Activated CD4-positive, alpha-beta T cell treated with anti-CD3 and anti-CD28 coated beads, Interleukin-2, Interleukin-4, amounts not matched to agents 100 ng/mL and 50 ng/mL, durations not matched to agents 16 hours and 8 hours (primary cell): ENCODE measurements around the gene MRGPRD.
"Not testable (repeated sequence)": the region's sequence is repeated elsewhere in the genome, so short reads cannot be mapped to it uniquely, and the experiment has no call there.

Experiments
- DNase-seq: peaks from one replicate; pipeline ENCODE4 v3.0.0-alpha.2; 2020; ENCODE audit warnings: low spot score

MRGPRD gene

DNA sequence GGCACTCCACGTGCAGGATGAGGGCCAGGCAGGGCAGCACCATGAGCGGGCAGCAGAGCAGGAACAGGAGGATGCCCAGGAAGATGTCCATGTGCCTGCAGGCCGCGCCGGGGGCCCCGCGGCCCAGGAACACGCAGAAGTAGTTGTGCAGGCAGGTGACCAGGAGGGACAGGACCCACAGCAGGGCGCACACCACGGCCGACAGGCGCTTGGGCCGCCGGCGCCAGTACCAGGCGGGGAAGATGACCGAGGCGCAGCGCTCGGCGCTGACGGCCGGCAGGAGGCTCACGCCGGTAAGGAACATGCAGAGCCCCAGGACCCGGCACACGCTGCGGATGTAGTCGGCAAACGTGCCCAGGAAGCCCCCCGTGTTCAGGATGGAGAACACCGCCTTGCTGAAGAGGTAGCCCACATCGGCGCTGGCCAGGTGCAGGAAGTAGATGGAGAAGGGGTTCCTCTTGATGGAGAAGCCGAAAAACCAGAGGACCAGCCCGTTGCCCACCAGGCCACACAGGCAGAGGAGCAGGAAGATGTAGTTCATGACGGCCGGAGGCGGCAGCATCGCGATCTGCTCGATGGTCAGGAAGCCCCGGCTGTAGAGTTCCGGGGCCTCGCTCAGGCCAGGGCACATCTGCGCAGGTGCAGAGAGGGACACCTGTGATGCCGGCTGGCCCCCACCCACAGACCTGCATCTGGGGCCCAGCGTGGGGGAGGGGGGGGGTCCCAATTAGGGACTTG is 25.0 kb upstream of the MRGPRD start:
- no peak for DNase-seq

DNA sequence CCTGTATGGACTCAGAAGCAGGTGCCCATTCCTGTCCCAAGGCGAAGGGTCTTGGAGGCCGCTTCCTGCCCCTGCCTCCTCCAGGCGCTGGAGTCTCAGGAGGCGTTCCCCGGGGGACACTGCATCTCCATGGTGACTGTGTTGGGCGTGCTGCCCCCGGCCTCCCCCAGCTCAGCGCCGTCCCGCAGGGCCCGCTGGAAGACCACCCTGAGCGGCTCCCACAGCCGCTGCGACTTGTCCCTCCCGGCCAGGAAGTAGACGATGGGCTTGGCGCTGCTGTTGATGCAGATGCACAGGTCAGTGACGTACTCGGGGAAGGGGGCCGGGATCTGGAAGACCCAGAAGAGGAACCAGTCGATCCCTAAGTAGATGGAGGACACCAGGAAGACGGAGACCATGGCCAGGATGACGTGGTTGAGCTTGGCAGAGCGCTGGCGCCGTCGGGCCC is 24.4 kb upstream of the MRGPRD start:
- no peak for DNase-seq

DNA sequence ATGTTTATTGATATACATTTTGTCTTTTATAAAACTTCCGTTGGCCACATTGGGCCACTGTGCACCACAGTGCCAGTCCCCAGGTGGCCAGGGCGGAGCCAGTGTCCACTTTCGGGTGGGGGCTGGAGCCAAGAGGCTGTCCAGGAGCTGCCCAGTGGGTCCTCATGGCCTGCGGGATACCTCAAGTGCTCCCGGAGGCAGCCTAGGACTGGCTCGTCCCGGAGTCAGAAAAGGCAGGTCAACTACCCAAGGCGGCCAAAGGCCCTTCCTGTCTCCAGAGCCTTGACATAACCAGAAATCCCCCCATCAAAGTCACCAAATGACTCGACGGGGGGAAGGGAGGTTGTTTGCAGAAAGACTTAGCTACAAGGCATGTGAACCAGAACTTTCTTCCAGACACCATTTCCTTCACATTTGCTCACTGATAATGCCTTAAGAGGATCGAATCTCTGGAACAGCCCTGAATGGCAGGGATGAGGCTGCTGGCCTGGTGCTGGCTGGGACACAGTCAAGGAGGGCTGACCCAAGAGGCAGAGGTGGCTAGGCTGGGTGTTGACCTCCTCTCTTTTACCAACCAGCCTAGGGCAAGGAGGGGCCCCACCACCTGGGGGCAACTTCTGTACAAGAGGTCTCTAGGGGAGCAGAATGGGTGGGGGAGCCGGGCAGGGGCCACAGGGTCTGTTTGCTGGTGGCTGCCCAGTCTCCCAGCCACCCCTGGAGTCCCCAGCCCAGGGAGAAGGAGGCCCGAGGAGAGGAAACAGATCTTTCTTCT is 23.8 kb upstream of the MRGPRD start:
- no peak for DNase-seq

DNA sequence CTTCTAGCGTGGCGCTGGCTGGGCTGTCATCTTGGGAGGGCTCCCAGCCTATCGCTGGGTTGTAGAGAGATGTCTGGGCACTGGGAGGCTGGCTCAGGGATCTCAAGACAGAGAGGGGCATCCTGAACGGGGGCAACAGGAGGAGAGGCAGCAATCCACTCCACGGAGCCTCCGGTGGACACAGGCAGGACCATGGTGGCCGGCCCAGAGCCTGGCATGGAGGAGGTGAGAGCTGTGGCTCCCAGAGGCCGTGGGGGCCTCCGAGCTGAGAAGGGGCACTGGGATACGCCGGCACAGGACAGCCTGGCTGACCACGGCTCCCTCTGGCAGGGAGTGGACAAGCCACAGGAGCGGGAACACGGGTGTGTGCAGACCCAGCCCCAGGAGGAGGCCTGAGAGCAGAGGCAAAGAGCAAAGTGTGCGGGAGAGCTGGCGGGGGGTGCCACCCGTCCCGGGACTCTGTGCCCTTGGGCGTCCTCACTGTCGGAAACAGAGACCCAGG is 23.1 kb upstream of the MRGPRD start:
- DNase-seq, result no peak

DNA sequence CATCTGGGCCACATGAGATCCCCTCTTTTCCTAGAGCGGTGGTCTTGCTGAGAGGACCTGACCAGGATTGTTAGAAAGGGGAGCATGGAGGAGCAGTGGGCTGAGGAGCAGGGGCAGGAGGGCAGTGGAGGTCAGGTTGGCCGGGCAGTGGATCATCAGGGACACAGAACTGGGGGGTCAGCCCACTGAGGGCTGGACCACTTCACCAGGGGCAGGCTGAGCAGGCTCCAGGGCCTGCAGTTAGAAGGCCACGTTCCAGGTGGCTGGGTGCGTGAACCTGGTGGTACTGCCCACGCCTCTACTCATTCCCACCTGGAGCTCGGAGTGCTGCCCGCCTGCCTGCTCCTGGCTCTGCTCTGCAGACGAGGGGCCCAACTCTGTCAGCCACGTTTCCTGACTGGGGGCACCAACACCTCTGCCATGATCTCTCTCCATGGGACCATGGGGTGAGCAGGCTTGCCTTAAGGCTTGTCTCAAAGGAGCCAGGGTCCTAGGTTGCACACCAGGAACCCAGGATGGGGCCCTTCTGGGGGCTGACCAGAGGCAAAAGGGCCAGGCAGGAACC is 22.6 kb upstream of the MRGPRD start:
- no peak for DNase-seq

DNA sequence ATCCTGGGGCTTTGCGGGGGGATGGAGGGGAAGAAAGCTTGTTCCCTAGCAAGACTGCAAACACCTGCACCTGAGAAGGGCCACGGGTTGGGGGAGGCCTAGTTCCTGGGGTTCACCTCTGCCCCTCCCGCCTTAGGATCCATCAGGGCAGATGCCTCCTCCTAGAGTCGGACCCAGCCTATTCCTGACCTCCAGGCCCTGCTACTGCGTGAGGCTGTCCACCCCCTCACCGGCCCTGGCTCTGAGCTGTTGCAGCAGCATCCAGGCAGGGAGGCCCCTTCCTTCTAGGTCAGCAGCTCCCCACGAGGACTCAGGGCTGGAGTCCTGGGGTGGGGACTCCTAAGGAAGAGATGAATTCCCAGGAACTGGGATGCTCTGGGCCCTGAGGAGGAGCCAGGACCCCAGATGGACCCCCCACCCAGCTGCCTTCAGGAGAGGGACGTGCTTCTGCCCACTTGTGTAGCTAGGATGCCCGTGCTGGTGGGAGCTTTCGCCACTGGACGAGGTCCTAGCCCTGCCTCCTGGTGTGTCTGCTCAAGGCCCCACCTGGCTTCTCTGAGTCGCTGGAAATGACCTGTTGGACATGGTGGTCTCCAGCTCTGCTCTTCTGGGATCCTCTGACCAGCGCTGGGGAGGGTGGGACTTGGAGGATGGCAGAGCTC is 21.9 kb upstream of the MRGPRD start:
- no peak for DNase-seq

DNA sequence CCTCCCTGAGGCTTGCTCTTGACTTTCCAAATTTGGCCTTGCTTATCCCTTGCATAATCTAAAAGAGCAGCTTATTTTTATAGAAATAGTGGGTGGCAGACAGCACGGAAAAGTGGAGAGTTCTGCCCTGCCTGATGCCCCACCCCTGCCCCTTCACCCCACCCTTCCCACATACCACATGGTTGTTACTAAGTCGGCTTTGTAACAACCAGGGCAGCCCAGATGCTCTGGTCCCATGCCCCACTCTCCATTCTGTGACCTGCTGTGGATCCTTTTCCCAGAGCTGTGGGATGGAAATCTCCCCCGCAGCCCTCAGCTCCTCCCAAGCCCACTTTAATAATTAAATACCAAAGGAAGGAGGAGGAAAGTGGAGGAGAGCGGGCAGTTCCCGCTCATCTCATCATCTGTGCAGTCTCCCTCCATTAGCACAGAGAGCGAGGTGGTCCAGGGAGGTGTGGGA is 21.4 kb upstream of the MRGPRD start:
- no peak for DNase-seq

DNA sequence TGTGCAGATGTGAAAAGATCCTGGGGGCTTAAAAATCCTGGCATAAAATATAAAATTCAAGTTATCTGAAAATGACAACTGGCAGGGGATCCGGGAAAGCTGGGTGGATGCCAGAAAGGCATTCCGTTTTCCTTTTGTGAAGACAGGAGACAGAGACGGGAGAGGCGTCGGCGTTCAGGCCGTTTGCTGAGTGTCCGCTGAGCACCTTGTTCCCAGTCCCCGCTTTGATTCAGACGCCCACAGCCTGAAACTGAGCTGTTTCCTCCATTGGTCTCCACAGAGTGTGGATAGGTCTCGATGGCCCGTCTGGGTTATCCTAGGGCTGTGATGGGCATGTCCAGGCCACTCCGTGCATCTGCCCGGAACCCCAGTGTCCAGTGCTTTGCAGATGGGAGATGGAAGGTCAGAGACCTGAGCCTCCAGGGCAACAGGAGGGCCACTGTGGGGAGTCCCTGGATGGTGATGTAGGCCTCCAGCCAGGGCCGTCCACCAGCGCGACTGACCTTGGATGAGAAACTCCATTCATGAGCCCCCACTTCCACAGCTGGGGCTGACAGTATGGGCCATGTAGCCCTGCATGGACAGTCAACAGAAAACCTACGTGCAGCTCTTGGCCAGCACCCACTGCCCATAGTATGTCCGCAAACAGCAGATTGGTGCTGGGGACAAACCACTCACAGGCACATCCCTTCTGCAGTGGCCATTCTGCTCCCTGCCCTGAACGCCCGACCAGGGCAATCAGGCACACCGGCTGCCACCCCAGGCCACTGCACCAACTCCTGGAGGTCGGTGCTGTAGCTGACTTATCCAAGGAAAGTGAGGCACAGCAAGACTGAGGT is 20.7 kb upstream of the MRGPRD start:
- no peak for DNase-seq

DNA sequence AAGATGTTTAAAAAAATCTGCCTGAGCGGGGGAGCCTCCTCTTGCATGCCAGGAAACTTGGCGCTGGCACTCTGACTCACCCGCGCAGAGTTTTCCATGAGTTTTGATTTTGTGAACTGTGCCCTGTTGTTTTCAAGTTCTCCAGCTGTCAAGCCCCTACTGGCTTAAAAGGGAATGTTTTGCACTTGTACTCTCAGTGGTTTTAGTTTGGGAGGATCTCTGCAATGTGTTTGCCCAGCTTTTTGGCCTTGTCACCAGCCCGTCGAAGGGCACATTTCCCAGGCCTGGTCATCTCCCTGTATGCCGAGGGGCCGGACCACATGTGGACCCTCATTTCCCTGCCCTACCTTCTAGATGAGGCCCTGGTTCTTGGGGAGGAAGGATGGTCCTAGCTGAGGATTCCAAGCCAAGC is 20.1 kb upstream of the MRGPRD start:
- DNase-seq, result no peak

DNA sequence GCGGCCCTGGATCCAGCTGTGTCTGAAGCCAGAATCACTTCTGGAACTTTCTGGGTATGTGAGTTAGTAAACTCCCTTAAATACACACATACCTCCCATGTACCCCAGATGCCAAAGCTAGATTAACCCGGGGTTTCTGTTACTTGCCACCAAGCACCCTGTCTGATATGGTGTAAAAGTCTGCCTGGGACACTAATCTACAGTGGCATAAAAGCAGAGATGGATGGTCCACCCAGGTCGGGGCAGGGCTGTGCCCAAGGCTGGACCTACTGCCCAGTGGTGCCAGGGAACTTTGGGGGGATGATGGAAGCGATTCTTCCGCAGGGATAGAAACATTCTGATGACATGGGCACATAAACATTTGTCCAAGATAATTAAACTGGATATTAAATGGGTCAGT is 19.6 kb upstream of the MRGPRD start:
- no peak for DNase-seq

DNA sequence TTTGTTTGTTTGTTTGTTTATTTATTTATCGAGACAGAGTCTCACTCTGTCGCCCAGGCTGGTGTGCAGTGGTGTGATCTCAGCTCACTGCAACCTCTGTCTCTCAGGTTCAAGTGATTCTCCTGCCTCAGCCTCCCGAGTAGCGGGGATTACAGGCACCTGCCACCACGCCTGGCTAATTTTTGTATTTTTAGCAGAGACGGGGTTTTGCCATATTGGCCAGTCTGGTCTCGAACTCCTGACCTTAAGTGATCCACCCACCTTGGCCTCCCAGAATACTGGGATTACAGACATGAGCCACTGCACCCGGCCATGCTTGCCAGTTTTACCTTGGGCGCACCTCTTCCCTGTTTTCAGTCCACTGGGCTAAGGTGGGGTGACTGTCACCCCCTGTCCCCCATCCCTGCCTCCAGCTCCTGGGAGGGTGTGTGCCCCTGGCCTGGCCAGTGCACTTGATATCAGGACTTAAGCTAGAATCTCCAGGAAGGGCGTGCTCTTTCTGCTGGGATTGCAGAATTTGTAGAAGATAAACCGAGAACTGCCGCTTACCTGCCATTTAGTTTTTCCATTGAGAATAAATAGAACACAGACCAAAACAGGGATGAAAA is 19.1 kb upstream of the MRGPRD start:
- DNase-seq, result not testable (repeated sequence)

DNA sequence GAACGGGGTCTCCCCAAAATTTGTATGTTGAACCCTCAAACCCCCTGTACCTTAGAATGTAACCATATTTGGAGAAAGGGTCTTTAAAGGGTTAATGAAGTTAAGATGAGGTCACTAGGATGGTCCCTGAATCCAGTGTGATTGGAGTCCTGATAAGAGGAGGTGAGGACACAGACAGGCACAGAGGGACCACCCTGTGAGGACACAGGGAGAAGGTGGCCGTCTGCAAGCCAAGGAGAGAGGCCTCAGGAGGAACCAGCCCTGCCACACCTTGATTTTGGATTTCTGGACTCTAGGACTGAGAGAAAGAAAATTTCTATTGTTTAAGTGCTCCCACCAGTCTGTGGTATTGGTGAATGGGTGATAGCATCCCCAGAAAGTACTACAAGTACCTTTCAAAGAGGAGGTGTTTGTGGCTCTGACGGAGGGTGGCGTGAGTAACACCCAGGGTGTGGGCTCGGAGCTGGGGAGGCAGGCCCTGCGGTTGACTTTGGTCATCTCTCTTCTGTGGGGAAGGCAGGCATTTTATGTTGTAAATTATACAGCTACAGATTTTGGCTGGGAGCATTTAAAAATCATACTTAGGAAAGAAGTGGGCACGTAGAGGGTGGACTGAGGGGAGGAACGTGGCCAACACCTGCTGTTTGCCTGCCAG is 18.4 kb upstream of the MRGPRD start:
- no peak for DNase-seq

DNA sequence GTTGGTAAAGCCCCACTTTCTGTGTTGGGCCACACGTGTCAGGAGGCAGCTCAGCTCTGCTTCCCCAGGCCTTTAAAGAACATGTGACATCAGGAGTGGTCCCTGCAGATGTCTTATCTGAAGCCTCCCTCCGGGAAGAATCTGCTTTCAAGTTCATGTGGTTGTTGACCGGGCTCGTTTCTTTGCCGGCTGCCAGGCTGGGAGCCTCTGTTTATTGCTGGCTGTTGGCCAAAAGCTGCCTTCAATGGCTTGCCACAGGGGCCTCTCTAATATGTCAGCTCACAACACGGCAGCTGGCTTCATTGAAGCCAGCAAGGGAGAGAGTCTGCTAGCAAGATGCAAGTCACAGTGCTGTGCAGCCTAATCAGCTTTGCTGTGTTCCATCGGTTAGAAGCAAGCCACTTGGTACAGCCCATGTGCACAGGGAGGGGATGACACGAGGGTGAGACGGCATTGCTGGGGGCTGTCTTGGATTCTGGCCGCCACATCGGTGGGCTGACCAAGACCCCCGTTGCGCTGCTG is 17.7 kb upstream of the MRGPRD start:
- DNase-seq, result no peak

DNA sequence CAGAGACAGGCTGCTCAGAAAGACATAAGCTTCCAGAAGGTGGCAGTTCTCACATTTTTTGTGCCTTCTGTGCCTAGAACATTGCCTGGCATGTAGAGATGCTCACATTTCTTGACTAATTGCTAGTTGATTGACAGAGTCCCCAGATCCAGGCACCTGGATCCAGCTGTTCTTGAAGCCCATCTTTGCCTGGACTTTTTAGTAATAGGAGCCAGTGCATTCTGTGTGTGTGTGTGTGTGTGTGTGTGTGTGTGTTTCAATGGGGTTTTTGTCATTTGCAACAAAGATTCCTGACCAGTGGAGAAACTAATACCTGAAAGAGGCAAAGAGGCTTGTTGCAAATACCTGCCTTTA is 17.2 kb upstream of the MRGPRD start:
- DNase-seq, result no peak

DNA sequence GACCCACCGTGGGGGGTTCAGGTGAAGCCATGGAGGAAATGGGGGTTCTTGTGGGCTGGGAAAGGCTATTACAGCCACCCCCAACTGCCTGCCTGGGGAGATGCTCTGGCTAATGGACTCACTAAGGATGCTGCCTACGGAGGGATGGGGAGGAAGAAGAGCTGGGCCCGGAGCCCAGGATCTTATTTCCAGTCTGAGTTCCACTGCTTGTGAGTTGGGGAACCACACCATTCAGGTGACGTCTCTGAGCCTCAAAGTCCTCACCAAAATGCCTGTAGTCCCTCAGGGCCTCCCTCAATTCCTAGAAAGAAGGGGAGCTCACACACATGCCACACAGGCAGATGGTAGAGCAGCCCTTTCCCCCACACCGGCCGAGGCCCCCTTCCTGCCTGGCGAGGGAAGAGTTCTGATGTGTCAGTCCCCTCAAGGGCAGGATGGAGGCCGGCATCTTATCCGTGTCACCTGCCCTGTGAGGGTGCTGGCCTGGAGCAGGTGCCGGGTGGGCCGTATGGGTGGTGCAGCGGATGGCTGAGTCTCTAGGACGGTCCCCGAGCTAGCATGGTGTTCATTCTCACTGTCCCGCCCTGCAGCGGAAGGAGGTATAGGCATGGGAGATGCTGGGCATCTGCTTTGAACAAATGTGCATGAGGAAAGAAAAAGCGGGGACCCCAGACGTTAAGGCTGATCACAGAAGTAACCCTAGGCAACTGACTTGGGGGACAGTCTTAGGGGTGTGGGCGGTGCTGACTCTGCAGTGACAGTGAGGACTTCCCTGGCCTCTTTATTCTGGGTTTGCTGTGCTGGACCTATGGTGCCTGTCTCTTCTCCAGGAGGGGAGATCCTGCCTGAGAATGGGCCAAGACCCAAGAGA is 16.6 kb upstream of the MRGPRD start:
- DNase-seq, result no peak

DNA sequence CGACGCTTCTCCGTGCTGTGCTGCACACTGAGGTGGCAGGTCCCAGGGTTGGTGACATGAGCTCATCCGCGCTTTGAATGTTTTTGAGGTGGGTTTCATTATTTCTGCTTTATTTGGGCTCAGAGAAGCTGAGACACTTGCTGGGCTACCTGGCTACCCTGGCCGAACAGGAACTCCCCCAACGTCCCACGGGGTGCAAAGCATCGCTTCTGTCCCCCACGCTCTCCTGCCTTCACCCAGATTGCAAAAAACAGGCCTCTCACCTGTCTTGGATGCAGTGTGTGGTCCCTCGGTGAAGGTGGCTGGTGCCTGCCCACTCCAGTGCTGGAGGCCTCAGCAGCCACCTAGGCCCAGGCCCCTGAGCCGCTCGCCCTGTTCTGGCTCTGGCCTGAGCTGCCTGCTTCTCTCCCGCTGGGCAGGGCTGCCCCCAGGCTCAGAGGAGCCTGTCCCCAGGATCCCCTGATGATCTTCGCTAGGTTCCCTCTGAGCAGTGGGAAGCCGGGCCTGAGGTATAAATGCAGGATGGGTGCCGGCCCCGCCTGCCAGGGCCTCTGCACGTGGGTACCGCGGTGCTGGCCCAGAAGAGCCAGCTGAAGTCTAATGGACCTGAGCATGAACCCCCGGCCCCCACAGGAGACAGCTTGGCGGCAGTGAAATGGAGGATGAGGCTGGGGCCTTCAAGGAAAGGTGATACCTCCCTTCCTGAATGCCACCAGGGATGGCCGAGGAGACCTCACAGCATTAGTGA is 15.8 kb upstream of the MRGPRD start:
- DNase-seq, result no peak

DNA sequence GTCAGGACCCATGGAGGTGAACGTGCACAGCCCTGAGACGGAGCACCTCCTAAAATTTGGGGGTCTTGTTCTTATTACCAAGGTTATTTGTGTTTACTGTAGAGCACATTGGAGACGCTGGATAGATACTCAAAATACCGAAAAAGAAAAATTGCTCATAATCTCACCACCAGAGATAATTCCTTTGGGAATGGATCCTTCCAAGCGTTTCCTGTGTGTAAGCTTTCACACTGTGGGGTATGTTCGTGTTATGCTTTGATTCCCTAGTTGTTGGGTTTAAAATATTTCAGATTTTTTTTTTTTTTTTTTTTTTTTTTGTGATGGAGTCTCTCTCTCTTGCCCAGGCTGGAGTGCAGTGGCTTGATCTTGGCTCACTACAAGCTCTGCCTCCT is 14.1 kb upstream of the MRGPRD start:
- no peak for DNase-seq

DNA sequence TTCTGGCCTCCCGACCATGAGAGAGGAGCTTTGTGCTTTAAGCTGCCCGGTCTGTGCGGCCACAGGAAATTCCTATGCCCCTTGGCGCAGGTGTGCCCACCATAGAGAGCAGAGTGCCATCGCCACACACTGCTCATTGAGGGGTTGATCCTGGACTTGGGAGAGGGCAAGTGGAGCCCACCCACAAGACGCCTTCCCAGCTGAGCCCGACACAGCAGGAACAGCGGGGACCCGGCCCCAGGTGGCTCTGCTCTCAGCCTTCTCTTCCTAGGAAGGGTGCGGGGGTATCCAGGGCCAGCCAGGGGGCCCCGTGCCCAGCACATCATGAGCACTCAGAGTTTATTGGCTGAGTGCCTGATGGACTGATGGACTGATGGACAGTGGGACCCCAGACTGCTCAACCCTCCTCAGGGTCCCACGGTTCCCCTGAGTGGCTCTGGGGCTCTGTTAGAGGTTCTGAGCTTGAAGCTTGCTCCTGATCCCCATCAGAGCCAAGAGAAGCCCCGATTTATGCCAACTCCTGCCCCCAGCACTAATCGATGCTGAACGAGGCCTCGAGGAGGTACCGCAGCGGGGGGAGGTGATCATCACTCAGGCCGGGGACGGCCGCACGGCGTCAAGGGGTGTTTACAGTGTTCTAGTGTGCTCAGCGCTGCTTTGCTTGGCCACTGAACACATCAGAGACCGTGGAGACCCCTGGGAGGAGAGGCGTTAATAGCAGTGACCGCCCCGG is 13.5 kb upstream of the MRGPRD start:
- no peak for DNase-seq
